GM12892 (cell line): Measurements from ENCODE around the gene HAND2.

Experiments
- POLR2A ChIP-seq: IDR thresholded peaks from 2 replicates; pipeline ENCODE4 v1.6.1; 2011; ENCODE audit warnings: low read depth, low read length, control low read depth
- POLR2AphosphoS5 ChIP-seq: IDR thresholded peaks from 2 replicates; pipeline ENCODE4 v1.6.1; 2011; ENCODE audit warnings: low read depth, low read length, control low read depth
- TAF1 ChIP-seq: IDR thresholded peaks from 2 replicates; pipeline ENCODE4 v1.6.1; 2011; ENCODE audit warnings: low read depth, mild to moderate bottlenecking, control low read depth, low read length, borderline replicate concordance

GRCh38 chr4:173545440-173545839, 15.4 kb upstream of the HAND2 start:
- no peak for TF ChIP-seq POLR2AphosphoS5
- TF ChIP-seq POLR2A = no peak
- TF ChIP-seq TAF1 = no peak
